Measurements from ENCODE around the gene CSMD2.

CSMD2 gene

DNA sequence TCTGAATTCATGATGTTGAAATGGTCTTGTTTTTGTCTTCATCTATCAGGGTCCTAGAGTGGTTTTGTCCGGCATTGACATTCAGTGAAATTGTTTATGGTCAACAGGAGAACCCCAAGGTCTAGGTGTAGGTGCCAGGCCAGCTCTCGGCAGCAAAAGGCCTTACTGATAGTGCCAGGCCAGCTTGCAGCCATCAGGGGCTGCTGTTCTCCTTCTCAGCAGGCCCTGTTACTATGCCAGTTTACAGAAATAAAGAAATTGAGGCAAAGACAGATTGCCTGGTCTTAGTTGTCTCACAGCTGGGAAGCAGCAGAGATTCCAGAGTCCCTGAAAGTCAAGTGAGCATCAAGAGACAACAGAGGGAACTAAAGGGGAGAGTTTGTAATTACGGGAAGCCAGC is 289.2 kb downstream of the CSMD2 start:
- Histone ChIP-seq H3K27me3 (no peaks in the 10 kb centered on the region), H3K27ac (no peak overlapping the region), H3K4me1 (ENCODE audit: control insufficient read depth in 1 of 2, insufficient read depth in 1 of 2, low read depth in 1 of 2, low read length in 1 of 2) (no peaks in the 10 kb centered on the region), H3K36me3 (no peaks in the 10 kb centered on the region), H3K4me3 (ENCODE audit: low read depth in 1 of 2, low read length in 1 of 2) (no peak overlapping the region), H3K9me3 (no peaks in the 10 kb centered on the region)
- TF ChIP-seq, protein P1, sequence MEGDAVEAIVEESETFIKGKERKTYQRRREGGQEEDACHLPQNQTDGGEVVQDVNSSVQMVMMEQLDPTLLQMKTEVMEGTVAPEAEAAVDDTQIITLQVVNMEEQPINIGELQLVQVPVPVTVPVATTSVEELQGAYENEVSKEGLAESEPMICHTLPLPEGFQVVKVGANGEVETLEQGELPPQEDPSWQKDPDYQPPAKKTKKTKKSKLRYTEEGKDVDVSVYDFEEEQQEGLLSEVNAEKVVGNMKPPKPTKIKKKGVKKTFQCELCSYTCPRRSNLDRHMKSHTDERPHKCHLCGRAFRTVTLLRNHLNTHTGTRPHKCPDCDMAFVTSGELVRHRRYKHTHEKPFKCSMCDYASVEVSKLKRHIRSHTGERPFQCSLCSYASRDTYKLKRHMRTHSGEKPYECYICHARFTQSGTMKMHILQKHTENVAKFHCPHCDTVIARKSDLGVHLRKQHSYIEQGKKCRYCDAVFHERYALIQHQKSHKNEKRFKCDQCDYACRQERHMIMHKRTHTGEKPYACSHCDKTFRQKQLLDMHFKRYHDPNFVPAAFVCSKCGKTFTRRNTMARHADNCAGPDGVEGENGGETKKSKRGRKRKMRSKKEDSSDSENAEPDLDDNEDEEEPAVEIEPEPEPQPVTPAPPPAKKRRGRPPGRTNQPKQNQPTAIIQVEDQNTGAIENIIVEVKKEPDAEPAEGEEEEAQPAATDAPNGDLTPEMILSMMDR (IDR thresholded peaks at IDR 0.05) = no peak

DNA sequence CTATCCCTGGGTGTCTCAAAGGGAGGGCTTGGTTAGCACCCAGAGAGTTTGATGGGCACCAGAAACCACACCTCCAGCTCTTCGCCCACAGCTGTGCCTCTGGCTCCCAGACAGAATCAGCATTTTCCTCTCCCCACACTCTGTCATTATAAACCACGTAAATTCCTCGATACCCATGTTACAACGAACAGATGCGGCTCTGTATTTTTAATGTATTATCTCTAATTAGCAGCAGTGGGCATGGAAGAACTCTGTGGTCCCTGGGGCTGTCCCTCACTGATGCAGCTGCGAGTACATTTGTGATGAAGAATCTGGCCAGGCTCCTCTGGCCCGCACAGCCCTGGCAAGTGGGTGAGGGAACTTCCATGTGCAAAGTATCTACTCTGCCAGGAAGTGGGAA is 290.4 kb downstream of the CSMD2 start:
- H3K27ac ChIP-seq = no peak overlapping the region
- H3K4me1 ChIP-seq (ENCODE audit: control insufficient read depth in 1 of 2, insufficient read depth in 1 of 2, low read depth in 1 of 2, low read length in 1 of 2) = no peaks in the 10 kb centered on the region
- H3K9me3 ChIP-seq = no peaks in the 10 kb centered on the region
- H3K36me3 ChIP-seq = no peaks in the 10 kb centered on the region
- no peaks in the 10 kb centered on the region for H3K27me3 ChIP-seq
- TF ChIP-seq, protein P1 (IDR thresholded peaks at IDR 0.05) = no peak
- no peak overlapping the region for H3K4me3 ChIP-seq (ENCODE audit: low read depth in 1 of 2, low read length in 1 of 2)

- TF ChIP-seq, protein P1 (IDR thresholded peaks at IDR 0.05) = no peak
- Histone ChIP-seq H3K9me3 (no peaks in the 10 kb centered on the region), H3K27ac (no peak overlapping the region), H3K4me1 (ENCODE audit: control insufficient read depth in 1 of 2, insufficient read depth in 1 of 2, low read depth in 1 of 2, low read length in 1 of 2) (no peaks in the 10 kb centered on the region), H3K36me3 (no peaks in the 10 kb centered on the region), H3K27me3 (no peaks in the 10 kb centered on the region), H3K4me3 (ENCODE audit: low read depth in 1 of 2, low read length in 1 of 2) (no peak overlapping the region)
Observed at GRCh38 chr1:33872683-33873082, 292.3 kb downstream of the CSMD2 start.

DNA sequence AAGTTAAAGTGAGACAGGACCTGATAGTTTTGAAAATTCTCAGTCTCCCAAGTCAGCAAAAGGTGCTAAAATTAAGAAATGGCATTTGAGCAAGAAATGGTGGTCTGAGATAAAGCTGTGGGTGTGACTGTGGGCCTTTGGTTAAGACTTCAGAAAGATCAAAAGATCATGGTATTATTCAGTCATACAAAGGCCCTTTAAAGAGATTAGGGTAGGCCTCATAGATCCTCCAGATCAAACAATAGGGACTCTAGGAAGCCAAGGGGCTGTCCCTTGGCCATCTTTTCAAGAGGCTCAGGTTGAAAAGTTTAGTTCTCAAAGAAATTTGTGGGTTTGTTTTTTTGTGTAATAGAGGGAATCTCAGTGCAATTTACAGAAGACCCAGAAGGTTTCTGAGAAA is 292.8 kb downstream of the CSMD2 start:
- Histone ChIP-seq H3K9me3 (no peaks in the 10 kb centered on the region), H3K27ac (no peak overlapping the region), H3K4me1 (ENCODE audit: control insufficient read depth in 1 of 2, insufficient read depth in 1 of 2, low read depth in 1 of 2, low read length in 1 of 2) (no peaks in the 10 kb centered on the region), H3K36me3 (no peaks in the 10 kb centered on the region), H3K27me3 (no peaks in the 10 kb centered on the region), H3K4me3 (ENCODE audit: low read depth in 1 of 2, low read length in 1 of 2) (no peak overlapping the region)
- TF ChIP-seq, protein P1 (IDR thresholded peaks at IDR 0.05) = no peak

DNA sequence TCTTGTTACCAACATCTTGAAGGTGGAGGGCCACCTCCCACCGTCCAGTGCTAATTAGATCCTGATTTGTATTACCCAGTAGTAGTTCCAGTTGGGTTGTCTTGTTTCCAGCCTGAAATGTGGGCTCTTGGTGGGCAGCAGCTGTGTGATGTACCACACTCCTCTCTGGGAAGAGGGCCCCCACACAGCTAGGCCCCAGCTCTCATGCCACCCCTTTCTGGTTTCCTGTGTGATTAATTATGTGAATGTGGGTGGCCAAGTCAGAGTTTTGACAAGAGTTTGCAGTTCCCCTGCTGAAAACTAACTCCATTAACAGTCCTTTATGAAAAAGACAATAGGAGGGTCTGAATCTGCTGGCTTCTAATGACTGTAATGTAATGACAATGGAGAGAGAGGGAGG is 297.3 kb downstream of the CSMD2 start:
- H3K4me1 ChIP-seq (ENCODE audit: control insufficient read depth in 1 of 2, insufficient read depth in 1 of 2, low read depth in 1 of 2, low read length in 1 of 2) = no peaks in the 10 kb centered on the region
- TF ChIP-seq, protein P1 (IDR thresholded peaks at IDR 0.05) = no peak
- no peak overlapping the region for H3K4me3 ChIP-seq (ENCODE audit: low read depth in 1 of 2, low read length in 1 of 2)
- H3K27ac ChIP-seq = no peak overlapping the region
- no peaks in the 10 kb centered on the region for H3K9me3 ChIP-seq
- H3K36me3 ChIP-seq = no peaks in the 10 kb centered on the region
- H3K27me3 ChIP-seq = no peaks in the 10 kb centered on the region

GRCh38 chr1:33866281-33866680 is 298.7 kb downstream of the CSMD2 start:
- Histone ChIP-seq H3K4me1 (ENCODE audit: control insufficient read depth in 1 of 2, insufficient read depth in 1 of 2, low read depth in 1 of 2, low read length in 1 of 2) (no peaks in the 10 kb centered on the region), H3K36me3 (no peaks in the 10 kb centered on the region), H3K27ac (no peak overlapping the region), H3K4me3 (ENCODE audit: low read depth in 1 of 2, low read length in 1 of 2) (no peak overlapping the region), H3K27me3 (no peaks in the 10 kb centered on the region), H3K9me3 (no peaks in the 10 kb centered on the region)
- TF ChIP-seq, protein P1 (IDR thresholded peaks at IDR 0.05) = no peak

All from neutrophil (primary cell).